Suprapubic skin (tissue), 4 donors: ENCODE measurements around the gene ANXA10.

ENCODE experiments used
- CTCF ChIP-seq, 2 donors: fragments of 200-600 bp in 1 of 2; fragments of 450-650 bp in 1 of 2; sonication (generic) in 1 of 2; IDR thresholded peaks; one replicate each; pipeline ENCODE4 v1.5.1; 2016 to 2019; ENCODE audit warnings: antibody characterized with exemption in 2 of 2, mild to moderate bottlenecking in 1 of 2, moderate library complexity in 1 of 2
- EP300 ChIP-seq: sonication (generic); formaldehyde crosslinking; IDR thresholded peaks from one replicate; pipeline ENCODE4 v1.6.1; 2017; ENCODE audit warnings: antibody characterized with exemption
- POLR2A ChIP-seq, 2 donors: fragments of 450-650 bp; IDR thresholded peaks; one replicate each; pipeline ENCODE4 v1.6.1; 2017; ENCODE audit warnings: antibody characterized with exemption in 2 of 2, mild to moderate bottlenecking in 2 of 2, moderate library complexity in 2 of 2
- POLR2AphosphoS5 ChIP-seq, 3 donors: sonication (generic); formaldehyde crosslinking; IDR thresholded peaks; one replicate each; pipeline ENCODE4 v1.6.1; 2017; ENCODE audit warnings: antibody characterized with exemption in 3 of 3

- no peak for TF ChIP-seq POLR2A (IDR thresholded peaks at IDR 0.05)
- no peak for TF ChIP-seq CTCF (IDR thresholded peaks at IDR 0.05)
- TF ChIP-seq EP300 = no peak
- no peak for TF ChIP-seq POLR2AphosphoS5 (IDR thresholded peaks at IDR 0.05)
Measured at GRCh38 chr4:168045354-168045753, 47.0 kb upstream of the ANXA10 start.
